Karpas-422 (cell line): Measurements from ENCODE around the gene HDAC4. TPM values are rescaled to one million over a fixed set of nuclear protein-coding genes. Genes with fewer than 3 reads are reported as not detected.

Source experiments
- DNase-seq: peaks from one replicate; pipeline ENCODE4 v3.0.0-alpha.2; 2015
- H2AFZ ChIP-seq: fragments of 200-600 bp; sonication (generic); 2 replicates; pipeline ENCODE4 v1.6.1; 2014; ENCODE audit warnings: antibody characterized with exemption, low read length, mixed read lengths
- H3K27ac ChIP-seq: fragments of 200-600 bp; sonication (generic); 2 replicates; pipeline ENCODE4 v1.5.1; 2014; ENCODE audit warnings: mild to moderate bottlenecking, low read length, moderate library complexity
- H3K27me3 ChIP-seq: fragments of 200-600 bp; sonication (generic); 2 replicates; pipeline ENCODE4 v1.6.1; 2014; ENCODE audit warnings: low read length, mixed read lengths
- H3K36me3 ChIP-seq: fragments of 200-600 bp; sonication (generic); 2 replicates; pipeline ENCODE4 v1.6.1; 2014; ENCODE audit warnings: low read length, mixed read lengths; ENCODE audit not compliant: insufficient read depth
- H3K4me1 ChIP-seq: fragments of 200-600 bp; sonication (generic); 2 replicates; pipeline ENCODE4 v1.6.1; 2014; ENCODE audit warnings: mild to moderate bottlenecking, low read length, mixed read lengths
- H3K4me2 ChIP-seq: fragments of 200-600 bp; sonication (generic); 2 replicates; pipeline ENCODE4 v1.6.1; 2014; ENCODE audit warnings: low read length, low read depth, mild to moderate bottlenecking; ENCODE audit not compliant: poor library complexity, severe bottlenecking
- H3K4me3 ChIP-seq: fragments of 200-600 bp; sonication (generic); 2 replicates; pipeline ENCODE4 v1.5.1; 2014; ENCODE audit warnings: mild to moderate bottlenecking, antibody characterized with exemption, low read length, mixed read lengths
- H3K79me2 ChIP-seq: fragments of 200-600 bp; sonication (generic); 2 replicates; pipeline ENCODE4 v1.6.1; 2014; ENCODE audit warnings: mild to moderate bottlenecking, low read length, mixed read lengths
- H3K9ac ChIP-seq: fragments of 200-600 bp; sonication (generic); 2 replicates; pipeline ENCODE4 v1.6.0; 2014; ENCODE audit warnings: low read length
- H3K9me2 ChIP-seq: fragments of 200-600 bp; sonication (generic), shearing (Covaris generic); replicated peaks from 2 replicates; pipeline ENCODE4 v1.6.0; 2014; ENCODE audit warnings: mild to moderate bottlenecking, low read length, moderate library complexity; ENCODE audit not compliant: insufficient read depth
- H3K9me3 ChIP-seq: fragments of 300-700, 200-600 bp; sonication (generic); 2 replicates; pipeline ENCODE4 v1.6.1; 2014; ENCODE audit warnings: low read length, mixed read lengths
- H4K20me1 ChIP-seq: fragments of 200-600 bp; sonication (generic); 2 replicates; pipeline ENCODE4 v1.6.1; 2014; ENCODE audit warnings: mild to moderate bottlenecking, antibody characterized with exemption, low read length, low read depth; ENCODE audit not compliant: insufficient read depth
- total RNA-seq: library from RNA; depleted of rRNA; stranded (reverse); fragments of >200 nt; shearing (Covaris generic); gene quantifications from 2 replicates; pipeline ENCODE4 v1.2.3, GENCODE V29; 2014; ENCODE audit warnings: low replicate concordance

Gene HDAC4
- total RNA-seq, 1 experiment from 2014 or later: 8.5 TPM

DNA sequence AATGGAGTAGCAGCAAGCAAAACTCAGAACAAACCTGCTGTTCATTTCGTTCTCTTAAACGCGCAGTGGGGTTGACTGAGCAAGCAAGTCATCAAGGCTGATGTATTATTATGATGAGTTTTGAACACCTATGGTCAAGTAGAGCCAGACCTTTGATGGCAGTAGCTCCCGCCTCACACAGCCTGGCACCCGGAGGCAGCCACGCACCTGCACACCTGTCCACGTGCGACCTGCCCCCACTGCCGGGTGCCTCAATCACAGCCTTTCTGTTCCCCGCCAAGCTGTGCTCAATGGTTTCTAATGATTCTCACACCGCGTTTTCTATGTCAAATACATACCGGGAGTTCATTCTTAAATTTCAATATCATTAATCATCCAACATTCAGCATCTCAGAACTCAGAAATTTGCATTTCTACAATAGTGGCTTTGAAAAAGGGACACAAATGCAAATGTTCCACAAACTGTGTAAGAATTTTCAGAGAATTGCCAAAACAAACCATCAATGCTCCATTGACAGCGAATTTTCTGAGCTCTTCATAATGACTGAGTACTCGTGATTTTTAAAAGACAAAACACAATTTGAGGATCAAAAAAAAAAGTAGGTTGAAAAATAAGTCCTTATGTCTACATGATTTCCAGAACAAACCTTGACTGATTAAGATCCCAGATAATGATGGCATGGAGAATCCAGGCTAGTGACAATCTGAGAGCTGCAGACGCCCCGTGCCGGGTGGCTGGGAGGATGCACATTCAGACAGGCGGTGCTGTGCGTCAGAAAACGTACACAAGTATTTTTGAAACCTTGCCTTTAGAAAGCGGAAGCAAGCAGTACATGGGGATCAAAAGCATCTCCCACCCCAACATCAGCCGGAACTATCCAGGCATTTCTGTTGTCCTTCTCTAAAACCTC is 56.6 kb downstream of the HDAC4 start:
- Histone ChIP-seq H3K4me1 (no peaks in the 10 kb centered on the region), H3K27ac (no peak overlapping the region), H3K4me3 (no peak overlapping the region), H3K4me2 (no peak overlapping the region), H3K9ac (no peak overlapping the region), H3K36me3 (no peaks in the 10 kb centered on the region), H3K9me2 (no peaks in the 10 kb centered on the region), H2AFZ (no peak overlapping the region), H3K27me3 (no peaks in the 10 kb centered on the region), H3K9me3 (no peaks in the 10 kb centered on the region), H4K20me1 (peaks cover 35% of the 10 kb centered on the region; the same call in 1 of the 2 replicates), H3K79me2 (no peaks in the 10 kb centered on the region)
- no peak for DNase-seq

- Histone ChIP-seq H4K20me1 (peaks cover 41% of the 10 kb centered on the region; the same call in 1 of the 2 replicates), H2AFZ (no peak overlapping the region), H3K4me3 (no peak overlapping the region), H3K27me3 (no peaks in the 10 kb centered on the region), H3K4me2 (no peak overlapping the region), H3K9ac (no peak overlapping the region), H3K9me3 (no peaks in the 10 kb centered on the region), H3K36me3 (no peaks in the 10 kb centered on the region), H3K79me2 (no peaks in the 10 kb centered on the region), H3K27ac (no peak overlapping the region), H3K4me1 (no peaks in the 10 kb centered on the region), H3K9me2 (no peaks in the 10 kb centered on the region)
- no peak for DNase-seq
Observed at GRCh38 chr2:239343460-239343859, 57.4 kb downstream of the HDAC4 start.

DNA sequence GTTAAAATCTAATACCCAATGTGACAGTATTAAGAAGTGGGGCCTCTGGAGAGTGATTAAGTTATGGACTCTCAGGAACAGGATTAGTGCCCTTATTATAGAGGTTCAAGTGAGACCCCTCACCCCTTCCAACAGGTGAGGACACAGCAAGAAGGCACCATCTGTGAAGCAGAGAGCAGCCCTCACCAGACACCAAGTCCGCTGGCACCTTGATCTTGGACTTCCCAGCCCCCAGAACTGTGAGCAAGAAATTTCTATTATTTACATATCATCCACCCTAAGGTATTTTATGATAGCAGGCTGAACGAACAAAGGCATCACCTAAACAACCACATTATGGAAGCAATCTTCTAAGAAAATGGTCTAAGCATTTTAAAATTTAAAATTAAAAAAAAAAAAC is 59.0 kb downstream of the HDAC4 start:
- DNase-seq: no peak
- H3K27me3 ChIP-seq: no peaks in the 10 kb centered on the region
- H3K9me2 ChIP-seq: no peaks in the 10 kb centered on the region
- H3K4me3 ChIP-seq: no peak overlapping the region
- H3K27ac ChIP-seq: no peak overlapping the region
- peaks cover 47% of the 10 kb centered on the region for H4K20me1 ChIP-seq
- no peak overlapping the region for H2AFZ ChIP-seq
- no peaks in the 10 kb centered on the region for H3K4me1 ChIP-seq
- H3K4me2 ChIP-seq: no peak overlapping the region
- no peaks in the 10 kb centered on the region for H3K79me2 ChIP-seq
- H3K36me3 ChIP-seq: no peaks in the 10 kb centered on the region
- H3K9ac ChIP-seq: no peak overlapping the region
- H3K9me3 ChIP-seq: no peaks in the 10 kb centered on the region

DNA sequence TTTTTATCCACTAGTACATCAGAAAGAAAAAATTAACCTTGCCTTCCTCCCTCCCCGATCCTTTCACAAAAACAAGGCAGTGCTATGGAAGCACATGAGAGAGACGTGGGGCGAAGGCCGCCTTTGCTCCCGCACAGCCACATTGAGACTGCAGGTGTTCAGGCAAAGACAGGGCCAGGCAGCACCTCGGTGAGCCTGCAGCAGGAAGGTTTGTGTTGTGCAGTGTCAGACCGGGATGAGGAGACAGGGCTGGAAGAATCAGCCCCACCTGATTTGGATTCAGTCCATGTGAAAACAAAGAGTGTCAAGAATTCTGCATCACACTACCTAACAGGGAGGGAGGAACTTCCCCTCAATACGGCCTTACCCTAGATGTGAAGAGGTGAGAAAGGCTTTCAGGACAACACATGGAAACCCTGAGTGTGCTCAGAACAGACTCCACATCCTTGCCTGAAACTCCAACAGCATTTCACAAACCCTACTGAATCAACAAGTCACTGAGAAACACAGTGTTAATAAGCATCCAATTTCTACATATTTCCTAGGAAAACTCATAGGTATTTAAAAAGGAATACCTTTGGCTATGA is 59.6 kb downstream of the HDAC4 start:
- H3K36me3 ChIP-seq: no peaks in the 10 kb centered on the region
- H3K9ac ChIP-seq: no peak overlapping the region
- DNase-seq: no peak
- H4K20me1 ChIP-seq: peaks cover 50% of the 10 kb centered on the region
- no peak overlapping the region for H3K4me3 ChIP-seq
- H3K27me3 ChIP-seq: no peaks in the 10 kb centered on the region
- H3K27ac ChIP-seq: no peak overlapping the region
- H3K4me1 ChIP-seq: no peaks in the 10 kb centered on the region
- H2AFZ ChIP-seq: no peak overlapping the region
- no peak overlapping the region for H3K4me2 ChIP-seq
- no peaks in the 10 kb centered on the region for H3K9me2 ChIP-seq
- H3K79me2 ChIP-seq: no peaks in the 10 kb centered on the region
- H3K9me3 ChIP-seq: no peaks in the 10 kb centered on the region

DNA sequence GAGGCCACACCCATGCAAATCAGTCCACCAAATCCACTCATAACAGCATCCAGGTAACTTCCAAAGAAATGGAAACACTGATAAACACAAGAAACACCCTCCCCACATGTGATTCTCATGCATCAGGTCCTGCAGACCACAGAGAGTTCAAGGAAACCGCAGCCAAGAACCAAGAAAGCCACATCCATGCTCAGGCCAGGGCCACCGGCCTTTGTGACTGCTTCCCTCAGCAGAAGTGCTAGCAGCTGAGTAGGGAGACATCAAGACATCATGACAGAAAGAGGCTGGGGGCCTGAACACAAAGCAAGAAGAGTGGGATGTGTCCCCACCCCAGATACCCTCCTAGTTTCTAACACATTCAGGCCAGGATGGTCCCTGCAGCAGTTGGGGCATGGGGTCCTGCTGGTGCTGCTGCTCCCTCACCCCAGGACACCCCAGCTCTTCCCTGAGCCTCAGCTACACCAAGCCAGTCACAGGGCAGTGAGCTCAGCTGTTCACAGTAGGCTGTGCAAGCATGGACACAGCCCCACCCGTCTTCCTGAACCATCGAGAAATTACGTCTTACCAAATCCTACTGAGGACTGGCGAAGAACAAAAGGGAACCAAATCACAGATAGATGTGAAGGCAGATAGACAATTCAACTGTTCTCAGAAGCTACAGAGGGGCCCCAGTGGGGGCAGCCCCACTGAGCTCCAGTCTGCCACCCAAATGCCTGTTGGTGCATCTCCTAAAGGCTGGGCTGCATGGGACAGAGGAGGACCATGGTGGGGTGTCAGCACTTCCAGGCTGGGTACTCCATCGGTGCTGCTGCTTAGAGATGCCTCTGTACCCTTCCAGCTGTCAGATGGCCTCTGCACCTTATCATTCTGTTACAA is 60.9 kb downstream of the HDAC4 start:
- H3K27ac ChIP-seq: no peak overlapping the region
- H3K4me1 ChIP-seq: no peaks in the 10 kb centered on the region
- no peaks in the 10 kb centered on the region for H3K36me3 ChIP-seq
- H3K9me3 ChIP-seq: no peaks in the 10 kb centered on the region
- no peaks in the 10 kb centered on the region for H3K79me2 ChIP-seq
- no peak overlapping the region for H2AFZ ChIP-seq
- no peak for DNase-seq
- no peak overlapping the region for H3K9ac ChIP-seq
- H3K4me3 ChIP-seq: no peak overlapping the region
- no peaks in the 10 kb centered on the region for H3K27me3 ChIP-seq
- H3K4me2 ChIP-seq: no peak overlapping the region
- H3K9me2 ChIP-seq: no peaks in the 10 kb centered on the region
- peaks cover 55% of the 10 kb centered on the region for H4K20me1 ChIP-seq

- H3K36me3 ChIP-seq: no peaks in the 10 kb centered on the region
- H3K27me3 ChIP-seq: no peaks in the 10 kb centered on the region
- no peak overlapping the region for H3K4me3 ChIP-seq
- H4K20me1 ChIP-seq: peaks cover 55% of the 10 kb centered on the region
- H3K27ac ChIP-seq: no peak overlapping the region
- DNase-seq: no peak
- no peak overlapping the region for H2AFZ ChIP-seq
- H3K4me2 ChIP-seq: no peak overlapping the region
- H3K9ac ChIP-seq: no peak overlapping the region
- no peaks in the 10 kb centered on the region for H3K9me2 ChIP-seq
- H3K9me3 ChIP-seq: no peaks in the 10 kb centered on the region
- no peaks in the 10 kb centered on the region for H3K4me1 ChIP-seq
- H3K79me2 ChIP-seq: no peaks in the 10 kb centered on the region
Observed at GRCh38 chr2:239339241-239339640, 61.6 kb downstream of the HDAC4 start.

DNA sequence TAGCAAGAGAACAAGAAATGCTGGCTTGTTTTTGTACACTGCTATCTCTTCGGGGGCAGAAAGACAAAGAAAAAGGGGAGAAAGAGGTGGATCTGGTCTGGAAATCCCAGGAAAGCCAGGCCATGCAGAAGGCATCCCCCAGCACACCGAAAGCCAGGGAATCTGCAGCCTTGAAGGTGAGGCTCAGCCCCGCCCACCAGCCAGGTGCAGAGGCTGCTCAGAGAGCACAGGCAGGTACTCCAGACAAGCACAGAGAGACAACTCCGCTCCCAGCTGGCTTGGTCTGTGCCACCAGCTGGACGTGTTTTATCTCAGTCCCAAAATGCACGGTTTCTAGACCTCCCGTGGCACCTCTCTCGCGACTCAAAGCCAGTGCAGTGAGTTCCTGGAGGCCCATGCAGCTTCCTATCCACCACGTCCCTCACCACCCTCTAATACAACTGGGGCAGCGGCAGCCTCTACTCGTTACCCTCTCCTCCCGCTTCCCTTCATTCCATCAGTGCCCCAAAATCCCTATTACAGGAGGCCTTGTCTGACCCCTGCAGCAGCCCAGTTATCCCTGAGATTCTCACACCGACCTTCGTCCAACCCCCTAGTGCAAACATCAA is 62.8 kb downstream of the HDAC4 start:
- Histone ChIP-seq H3K9me2 (no peaks in the 10 kb centered on the region), H3K4me3 (no peak overlapping the region), H3K4me2 (no peak overlapping the region), H4K20me1 (peaks cover 49% of the 10 kb centered on the region), H3K9ac (no peak overlapping the region), H3K27ac (no peak overlapping the region), H3K79me2 (no peaks in the 10 kb centered on the region), H3K4me1 (no peaks in the 10 kb centered on the region), H3K36me3 (no peaks in the 10 kb centered on the region), H3K9me3 (no peaks in the 10 kb centered on the region), H3K27me3 (no peaks in the 10 kb centered on the region), H2AFZ (no peak overlapping the region)
- DNase-seq: no peak
